Activated CD8-positive, alpha-beta memory T cell treated with anti-CD3 and anti-CD28 coated beads for 4 hours (primary cell): ENCODE data around the gene IL17REL.

Source experiments
- DNase-seq, 2 donors: peaks; one replicate each; pipeline ENCODE4 v3.0.0-alpha.2; 2020; ENCODE audit warnings: low read depth in 2 of 2

Gene IL17REL

GRCh38 chr22:50012211-50013181 is at the start of gene IL17REL:
Gene IL17REL (minus strand): TSS chr22:50012765. CDS start chr22:50012646, 119 bp downstream.
- no peak for DNase-seq

DNA sequence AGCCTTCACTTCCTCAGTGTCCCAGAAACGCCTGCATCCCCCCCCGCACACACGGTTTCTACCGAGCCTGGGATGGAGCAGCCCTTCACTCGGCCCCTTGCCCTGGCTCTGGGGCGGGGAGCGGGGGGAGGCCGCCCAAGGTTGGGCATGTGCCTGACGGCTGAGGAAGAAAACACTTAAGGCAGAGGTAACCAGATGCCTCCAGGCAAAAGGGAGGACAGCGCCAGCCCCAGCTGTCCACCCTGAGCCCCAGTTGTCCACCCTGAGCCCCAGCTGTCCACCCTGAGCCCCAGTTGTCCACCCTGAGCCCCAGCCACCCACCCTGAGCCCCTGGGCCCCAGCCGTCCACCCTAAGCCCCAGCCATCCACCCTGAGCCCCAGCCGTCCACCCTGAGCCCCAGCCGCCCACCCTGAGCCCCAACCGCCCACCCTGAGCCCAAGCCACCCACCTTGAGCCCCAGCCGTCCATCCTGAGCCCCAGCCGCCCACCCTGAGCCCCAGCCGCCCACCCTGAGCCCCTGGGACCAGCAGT is 49.3 kb upstream of the IL17REL start:
- DNase-seq, result no peak

DNA sequence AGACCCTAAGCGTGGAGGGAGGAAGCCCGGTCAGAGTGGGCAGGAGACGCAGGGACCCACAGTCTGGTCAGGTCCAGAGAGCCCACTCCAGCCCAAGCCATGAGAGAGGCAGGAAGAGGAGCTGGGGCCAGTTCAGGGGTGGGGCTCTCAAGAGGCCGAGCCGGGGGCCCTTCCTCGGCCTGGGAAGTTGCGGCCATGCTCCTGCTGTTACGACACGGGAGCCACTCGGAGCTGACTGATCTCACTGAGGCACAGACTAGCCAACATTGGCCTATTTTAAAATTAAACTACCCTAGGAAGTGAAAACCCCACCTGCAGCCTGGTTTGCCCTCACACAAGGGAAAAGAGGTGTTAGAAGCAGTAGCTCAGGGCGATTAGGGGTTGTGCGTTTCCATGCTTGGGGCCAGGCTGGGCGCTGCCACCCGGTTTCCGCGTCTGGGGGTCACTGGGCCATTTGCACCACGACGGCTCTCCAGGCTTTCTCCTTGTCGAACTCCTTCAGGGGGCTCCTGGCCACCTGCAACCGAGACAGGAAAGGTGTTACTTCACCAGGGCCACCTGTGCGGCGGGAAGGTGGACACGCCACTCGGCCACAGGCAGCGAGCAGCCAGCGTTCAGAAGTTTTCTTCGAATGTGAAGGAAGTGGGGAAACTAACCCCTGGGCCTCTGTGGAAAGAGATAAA is 48.7 kb upstream of the IL17REL start:
- DNase-seq, result no peak

DNA sequence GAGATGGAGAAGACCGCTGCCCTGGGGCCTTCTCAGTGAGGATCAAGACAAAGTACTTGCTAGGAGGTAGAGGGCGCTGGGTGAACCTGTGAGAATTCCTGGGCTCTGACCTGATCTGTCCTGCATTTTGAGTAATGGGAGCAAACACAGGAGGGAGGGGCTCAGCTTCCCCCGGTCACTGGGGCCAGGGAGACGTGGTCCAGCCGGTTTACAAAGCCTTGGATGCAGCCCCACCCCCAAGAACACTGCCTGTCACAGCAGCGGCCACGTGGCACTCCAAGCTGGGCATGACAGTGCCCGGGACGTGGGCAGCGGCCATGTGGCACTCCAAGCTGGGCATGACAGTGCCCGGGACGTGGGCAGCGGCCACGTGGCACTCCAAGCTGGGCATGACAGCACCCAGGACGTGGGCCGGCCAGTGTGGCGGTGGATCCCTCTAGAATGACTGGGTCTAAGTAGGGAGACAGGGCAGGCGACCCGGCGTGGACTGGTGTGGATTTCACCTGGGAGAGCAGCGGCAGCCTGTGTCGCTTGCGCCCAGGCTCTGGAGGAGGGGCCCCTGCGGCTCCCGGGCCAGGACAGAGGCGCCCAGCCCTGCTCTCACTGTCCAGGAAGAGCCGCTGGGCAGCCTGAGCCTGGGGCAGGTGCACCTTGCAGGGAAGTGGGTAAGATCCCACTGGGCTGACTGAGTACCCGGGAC is 48.0 kb upstream of the IL17REL start:
- no peak for DNase-seq

DNA sequence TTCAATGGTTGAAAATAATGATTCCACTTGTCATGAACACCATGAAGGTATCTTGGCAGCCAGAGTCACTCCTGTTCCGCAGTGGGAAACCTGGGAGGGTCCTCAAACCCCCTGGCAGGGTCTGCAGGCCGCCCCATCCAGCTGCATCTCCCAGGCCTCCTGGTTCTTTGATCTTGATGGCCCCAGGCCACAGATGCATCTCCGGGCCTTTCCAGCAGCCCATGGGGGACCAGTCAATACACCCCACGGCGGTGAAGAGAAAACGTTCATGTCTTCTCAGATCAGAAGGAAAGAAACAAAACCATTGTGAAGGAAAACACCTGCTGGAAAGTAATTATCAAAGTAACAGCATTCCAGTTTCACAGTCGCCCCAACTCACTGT is 47.3 kb upstream of the IL17REL start:
- no peak for DNase-seq

GRCh38 chr22:50058906-50059880 is 46.6 kb upstream of the IL17REL start:
- DNase-seq, result no peak

GRCh38 chr22:50058061-50058905 is 45.7 kb upstream of the IL17REL start, which contains the start of gene TTLL8:
Gene TTLL8 (minus strand): TSS chr22:50058298.
- DNase-seq, result no peak

DNA sequence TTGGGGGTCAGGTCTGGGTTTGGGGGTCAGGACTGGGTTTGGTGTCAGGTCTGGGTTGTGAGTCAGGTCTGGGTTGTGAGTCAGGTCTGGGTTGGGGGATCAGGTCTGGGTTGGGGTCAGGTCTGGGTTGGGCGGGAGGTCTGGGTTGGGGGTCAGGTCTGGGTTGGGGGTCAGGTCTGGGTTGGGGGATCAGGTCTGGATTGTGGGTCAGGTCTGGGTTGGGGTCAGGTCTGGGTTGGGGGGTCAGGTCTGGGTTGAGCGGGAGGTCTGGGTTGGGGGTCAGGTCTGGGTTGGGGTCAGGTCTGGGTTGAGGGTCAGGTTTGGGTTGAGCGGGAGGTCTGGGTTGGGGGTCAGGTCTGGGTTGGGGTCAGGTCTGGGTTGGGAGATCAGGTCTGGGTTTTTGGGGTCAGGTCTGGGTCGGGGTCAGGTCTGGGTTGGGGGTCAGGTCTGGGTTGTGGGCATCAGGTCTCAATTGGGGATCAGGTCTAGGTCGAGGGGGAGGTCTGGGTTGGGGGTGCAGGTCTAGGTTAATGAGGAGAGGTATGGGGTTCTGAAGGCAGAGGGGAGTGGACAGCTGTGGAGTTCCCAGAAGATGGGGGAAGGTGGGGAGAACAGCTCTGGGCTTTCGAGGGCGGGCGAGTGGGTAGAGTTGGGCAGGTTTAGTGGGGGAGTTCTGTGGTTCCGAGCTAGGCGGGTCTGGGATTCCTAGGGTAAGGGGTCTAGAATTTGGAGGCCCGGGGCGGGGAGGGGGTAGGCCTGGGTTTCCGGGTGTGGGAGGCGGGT is 44.9 kb upstream of the IL17REL start:
- DNase-seq, result no peak

DNA sequence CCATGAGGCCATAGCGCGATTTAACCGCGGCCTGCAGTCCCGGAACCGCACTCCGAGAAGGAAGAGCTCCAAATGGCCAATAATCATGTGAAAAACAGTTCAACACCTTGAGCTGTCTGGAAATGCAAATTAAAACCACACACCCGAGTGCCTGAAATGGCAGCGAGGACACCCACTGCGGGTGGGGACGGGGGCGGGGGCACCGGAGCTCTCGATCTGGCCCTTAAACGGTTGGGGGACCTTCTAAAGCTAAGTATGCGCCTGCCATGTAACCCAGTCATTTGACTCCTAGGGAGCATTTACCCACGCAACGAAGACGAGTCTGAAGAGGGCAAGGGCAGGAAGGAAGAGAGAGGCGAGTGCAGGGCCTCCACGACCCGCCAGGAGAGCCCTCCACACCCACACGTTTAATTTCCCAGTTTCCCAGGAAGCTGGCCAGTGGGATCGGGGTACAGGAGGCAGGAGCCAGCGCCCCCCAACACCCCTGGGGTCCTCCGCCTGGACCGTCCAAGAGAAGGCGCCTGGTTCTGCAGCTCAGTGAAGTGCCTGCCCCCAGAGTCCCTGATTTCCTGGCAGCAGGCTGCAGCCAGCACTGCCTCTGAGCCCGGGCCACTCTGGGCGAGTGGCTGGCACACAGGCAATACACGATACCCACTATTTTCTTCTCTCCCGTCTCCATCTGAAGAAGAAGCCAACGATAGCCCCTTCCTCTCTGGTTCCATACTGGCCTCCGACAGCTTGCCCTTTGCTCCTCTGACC is 43.8 kb upstream of the IL17REL start:
- DNase-seq, result no peak

GRCh38 chr22:50053861-50054260 is 41.3 kb upstream of the IL17REL start:
- no peak for DNase-seq

- no peak for DNase-seq
Measured at GRCh38 chr22:50051930-50052329, 39.4 kb upstream of the IL17REL start.

DNA sequence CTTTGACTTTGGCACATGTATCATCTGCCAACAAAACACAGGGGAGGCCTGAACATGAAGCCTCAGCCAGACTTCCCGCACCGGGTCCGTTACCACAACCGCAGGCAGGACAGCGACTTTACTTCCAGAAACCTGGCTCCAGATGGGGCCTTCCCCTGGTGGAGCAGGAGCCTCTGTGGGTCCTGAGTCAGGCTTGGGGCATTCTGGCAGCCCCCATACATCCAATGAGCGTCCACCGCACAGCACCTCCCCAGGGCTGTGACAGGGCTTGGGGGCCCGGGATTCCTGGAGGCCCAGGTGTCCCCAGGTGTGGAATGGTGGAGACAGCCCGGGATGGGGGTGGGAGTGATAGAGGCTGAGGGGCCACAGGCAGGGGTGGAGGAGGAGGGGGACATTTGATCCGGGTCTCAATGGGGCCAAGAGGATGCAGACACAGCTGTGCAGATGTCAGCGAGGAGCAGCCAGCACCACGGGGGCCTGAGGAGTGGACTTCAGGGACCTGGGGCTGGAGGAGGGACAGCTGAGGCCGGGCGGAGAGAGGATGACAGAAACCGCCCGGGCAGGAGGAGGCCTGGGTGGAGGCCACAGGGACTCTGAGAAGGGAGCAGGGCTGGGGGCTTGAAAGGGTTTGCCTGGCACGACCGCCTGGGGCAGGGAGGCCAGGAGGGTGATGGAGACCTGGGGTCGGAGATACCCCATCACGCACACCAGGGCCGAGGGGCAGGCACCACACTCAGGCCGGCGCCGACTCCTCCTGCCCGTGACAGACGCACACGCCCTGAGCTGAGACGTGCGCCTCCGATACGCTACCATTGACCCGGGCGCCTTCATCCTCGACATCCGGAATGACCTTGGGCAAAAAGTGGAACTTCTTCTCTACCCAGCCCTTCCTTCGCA is 37.0 kb upstream of the IL17REL start:
- no peak for DNase-seq

GRCh38 chr22:50048836-50049235 is 36.3 kb upstream of the IL17REL start:
- no peak for DNase-seq

DNA sequence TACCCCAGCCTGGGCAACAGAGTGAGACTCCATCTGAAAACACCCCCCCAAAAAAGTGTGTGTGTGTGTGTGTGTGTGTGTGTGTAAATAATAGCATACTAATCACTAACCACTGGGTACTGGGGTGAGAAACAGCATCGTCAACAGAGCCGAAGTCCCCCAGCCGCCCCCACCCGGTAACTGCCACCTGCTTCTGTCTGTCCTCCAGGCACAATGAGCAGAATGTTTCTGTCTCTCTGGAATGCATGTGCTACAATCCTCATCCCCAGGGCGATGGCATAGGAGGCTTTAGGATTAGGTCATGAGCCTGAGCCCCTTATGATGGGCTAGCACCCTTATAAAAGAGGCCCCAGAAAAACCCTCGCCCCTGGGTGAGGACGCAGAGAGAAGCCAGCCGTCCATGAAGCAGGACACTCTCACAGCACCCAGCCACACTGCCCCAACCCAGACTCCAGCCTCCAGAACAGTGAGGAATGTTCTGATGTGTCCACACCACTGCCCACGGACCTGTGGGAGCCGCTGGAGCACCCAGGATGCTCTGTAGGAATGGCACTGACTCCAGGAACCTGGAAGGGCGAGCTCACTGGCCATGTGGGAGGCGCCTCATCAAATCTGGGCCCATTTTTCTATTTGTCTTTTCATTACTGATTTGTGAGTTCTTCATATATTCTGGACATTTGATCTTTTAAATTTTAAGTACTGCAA is 35.6 kb upstream of the IL17REL start:
- DNase-seq, result no peak

DNA sequence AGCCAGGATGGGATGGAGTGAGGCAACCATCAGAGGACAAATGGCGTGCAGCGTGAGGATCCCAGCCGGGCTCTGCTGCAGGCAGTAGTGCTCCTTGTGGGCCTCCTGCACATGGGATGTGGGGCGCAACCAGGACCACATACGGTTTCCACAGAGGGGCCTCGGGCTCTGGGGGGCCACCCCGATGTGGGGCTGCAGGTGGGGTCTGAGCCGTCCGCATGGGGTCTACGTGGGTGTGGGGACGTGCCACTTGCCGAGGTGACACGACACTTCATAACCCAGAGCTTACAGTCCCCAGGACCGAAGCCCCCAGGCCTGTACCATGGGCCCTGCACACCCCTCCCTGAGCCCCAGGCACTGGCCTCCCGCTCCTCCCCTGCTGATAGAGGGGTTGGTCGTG is 34.8 kb upstream of the IL17REL start:
- no peak for DNase-seq

DNA sequence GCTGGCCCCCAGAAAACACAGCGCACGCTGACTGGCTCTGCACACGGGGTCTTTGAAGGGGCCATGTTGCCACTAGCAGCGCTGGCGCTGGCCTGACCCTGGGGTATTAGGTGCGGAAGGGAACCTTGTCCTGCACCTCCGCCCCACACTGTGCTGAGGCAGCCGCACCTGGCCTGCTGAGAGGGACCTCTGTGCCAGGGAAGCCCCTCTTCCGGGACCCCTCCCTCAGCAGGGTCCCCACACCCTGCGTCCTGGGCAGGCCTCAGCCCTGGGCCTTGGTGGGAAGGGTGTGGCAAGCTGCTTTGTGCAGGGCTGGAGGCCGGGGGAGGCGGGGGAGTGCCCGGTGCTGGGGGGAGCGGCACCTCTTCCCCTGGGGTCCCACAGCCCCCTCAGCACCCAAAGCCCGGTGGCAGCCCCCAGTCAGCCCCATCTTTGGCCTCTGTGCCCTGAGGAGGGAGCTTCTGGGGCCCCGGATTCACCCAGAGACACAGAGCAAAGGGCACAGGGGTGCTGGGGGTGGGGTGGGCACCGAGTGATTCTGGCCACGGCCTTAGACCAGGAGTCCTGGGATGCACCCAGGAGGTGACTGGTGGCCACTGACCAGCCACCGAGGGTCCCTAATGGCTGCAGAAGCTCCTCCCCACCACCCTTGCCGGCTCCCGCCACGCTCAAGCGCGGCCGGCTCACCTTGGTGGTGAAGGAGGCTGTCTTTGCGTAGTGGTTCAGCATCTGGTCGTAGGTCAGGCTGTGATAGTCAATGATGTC is 34.1 kb upstream of the IL17REL start:
- DNase-seq, result no peak
